NCI-H2196 (cell line): Measurements from ENCODE around the gene SSTR1.

Experiments
- DNase-seq: peaks from one replicate; lab custom pipeline; 2025; ENCODE audit not compliant: unreplicated experiment; lab: John Stamatoyannopoulos, UW

SSTR1 gene

GRCh38 chr14:38233218-38233617, 25.5 kb downstream of the SSTR1 start:
- DNase-seq = no peak

- DNase-seq = no peak
Measured at GRCh38 chr14:38238332-38238731, 30.6 kb downstream of the SSTR1 start.

- no peak for DNase-seq
Measured at GRCh38 chr14:38238878-38239277, 31.2 kb downstream of the SSTR1 start.

GRCh38 chr14:38243696-38244240, 36.1 kb downstream of the SSTR1 start:
- DNase-seq = no peak

- DNase-seq = no peak
Measured at GRCh38 chr14:38248321-38249028, 40.8 kb downstream of the SSTR1 start.

GRCh38 chr14:38250331-38250730, 42.6 kb downstream of the SSTR1 start:
- no peak for DNase-seq

GRCh38 chr14:38252066-38252710, 44.5 kb downstream of the SSTR1 start:
- no peak for DNase-seq

GRCh38 chr14:38253676-38254075, 46.0 kb downstream of the SSTR1 start:
- DNase-seq = no peak

- no peak for DNase-seq
Measured at GRCh38 chr14:38254571-38255407, 47.1 kb downstream of the SSTR1 start.

- DNase-seq = no peak
Measured at GRCh38 chr14:38255408-38255672, 47.6 kb downstream of the SSTR1 start.

GRCh38 chr14:38255673-38256532, 48.2 kb downstream of the SSTR1 start, which contains the start of gene CLEC14A:
Gene CLEC14A (minus strand): TSS chr14:38256093. CDS start chr14:38256022, 71 bp downstream.
- DNase-seq = no peak

GRCh38 chr14:38256533-38256840, 48.8 kb downstream of the SSTR1 start:
- DNase-seq = no peak

- no peak for DNase-seq
Measured at GRCh38 chr14:38257507-38257906, 49.8 kb downstream of the SSTR1 start.

- no peak for DNase-seq
Measured at GRCh38 chr14:38261620-38262019, 53.9 kb downstream of the SSTR1 start.
